IPS-18c (cell line): ENCODE data around the gene NTNG1.

ENCODE experiments used
- H3K4me3 ChIP-seq: 2 replicates; pipeline ENCODE4 v1.7.0; 2013; ENCODE audit warnings: low read depth, mild to moderate bottlenecking, low read length, moderate library complexity; ENCODE audit not compliant: insufficient read depth
- H3K9me3 ChIP-seq: one replicate; pipeline ENCODE4 v1.6.1; 2013; ENCODE audit warnings: mild to moderate bottlenecking, low read length, moderate library complexity; ENCODE audit not compliant: control insufficient read depth, insufficient read depth

Gene NTNG1

GRCh38 chr1:107474877-107475612 lies 334.2 kb downstream of the NTNG1 start:
- no peak overlapping the region for H3K4me3 ChIP-seq
- no peaks in the 10 kb centered on the region for H3K9me3 ChIP-seq

- Histone ChIP-seq H3K4me3 (no peak overlapping the region), H3K9me3 (no peaks in the 10 kb centered on the region)
Measured at GRCh38 chr1:107477233-107477632, 336.4 kb downstream of the NTNG1 start.

DNA sequence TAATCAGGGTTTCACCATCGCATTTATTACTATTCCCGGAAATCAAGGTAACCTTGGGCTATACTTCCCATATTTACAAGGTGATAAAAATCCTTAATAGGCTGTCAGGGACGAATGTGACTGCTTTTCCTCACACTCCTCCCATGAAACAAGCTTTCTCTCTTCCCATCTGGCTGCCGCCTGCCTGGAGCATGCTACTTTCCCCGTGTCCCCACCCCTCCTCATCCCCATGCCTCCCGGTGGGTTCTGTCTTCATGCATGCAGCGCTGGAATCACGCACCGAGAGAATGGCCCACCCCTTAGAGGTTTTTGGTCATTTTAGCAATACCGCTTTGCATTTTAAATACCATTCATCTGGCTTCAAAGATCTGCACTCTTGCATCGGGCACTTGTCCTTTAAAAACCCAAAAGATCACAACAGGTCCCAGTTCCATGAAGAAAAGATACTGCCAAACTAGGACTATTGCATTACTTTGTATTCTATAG lies 339.1 kb downstream of the NTNG1 start:
- no peak overlapping the region for H3K4me3 ChIP-seq

DNA sequence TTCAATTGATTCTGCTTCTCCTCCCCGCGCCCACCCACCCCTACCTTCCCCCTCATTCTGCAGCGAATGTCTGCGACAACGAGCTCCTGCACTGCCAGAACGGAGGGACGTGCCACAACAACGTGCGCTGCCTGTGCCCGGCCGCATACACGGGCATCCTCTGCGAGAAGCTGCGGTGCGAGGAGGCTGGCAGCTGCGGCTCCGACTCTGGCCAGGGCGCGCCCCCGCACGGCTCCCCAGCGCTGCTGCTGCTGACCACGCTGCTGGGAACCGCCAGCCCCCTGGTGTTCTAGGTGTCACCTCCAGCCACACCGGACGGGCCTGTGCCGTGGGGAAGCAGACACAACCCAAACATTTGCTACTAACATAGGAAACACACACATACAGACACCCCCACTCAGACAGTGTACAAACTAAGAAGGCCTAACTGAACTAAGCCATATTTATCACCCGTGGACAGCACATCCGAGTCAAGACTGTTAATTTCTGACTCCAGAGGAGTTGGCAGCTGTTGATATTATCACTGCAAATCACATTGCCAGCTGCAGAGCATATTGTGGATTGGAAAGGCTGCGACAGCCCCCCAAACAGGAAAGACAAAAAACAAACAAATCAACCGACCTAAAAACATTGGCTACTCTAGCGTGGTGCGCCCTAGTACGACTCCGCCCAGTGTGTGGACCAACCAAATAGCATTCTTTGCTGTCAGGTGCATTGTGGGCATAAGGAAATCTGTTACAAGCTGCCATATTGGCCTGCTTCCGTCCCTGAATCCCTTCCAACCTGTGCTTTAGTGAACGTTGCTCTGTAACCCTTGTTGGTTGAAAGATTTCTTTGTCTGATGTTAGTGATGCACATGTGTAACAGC lies 339.9 kb downstream of the NTNG1 start:
- Histone ChIP-seq H3K4me3 (no peak overlapping the region), H3K9me3 (no peaks in the 10 kb centered on the region)

More for the DNA sequence above, 339.1 kb downstream of the NTNG1 start:
- H3K9me3 ChIP-seq, result no peaks in the 10 kb centered on the region

DNA sequence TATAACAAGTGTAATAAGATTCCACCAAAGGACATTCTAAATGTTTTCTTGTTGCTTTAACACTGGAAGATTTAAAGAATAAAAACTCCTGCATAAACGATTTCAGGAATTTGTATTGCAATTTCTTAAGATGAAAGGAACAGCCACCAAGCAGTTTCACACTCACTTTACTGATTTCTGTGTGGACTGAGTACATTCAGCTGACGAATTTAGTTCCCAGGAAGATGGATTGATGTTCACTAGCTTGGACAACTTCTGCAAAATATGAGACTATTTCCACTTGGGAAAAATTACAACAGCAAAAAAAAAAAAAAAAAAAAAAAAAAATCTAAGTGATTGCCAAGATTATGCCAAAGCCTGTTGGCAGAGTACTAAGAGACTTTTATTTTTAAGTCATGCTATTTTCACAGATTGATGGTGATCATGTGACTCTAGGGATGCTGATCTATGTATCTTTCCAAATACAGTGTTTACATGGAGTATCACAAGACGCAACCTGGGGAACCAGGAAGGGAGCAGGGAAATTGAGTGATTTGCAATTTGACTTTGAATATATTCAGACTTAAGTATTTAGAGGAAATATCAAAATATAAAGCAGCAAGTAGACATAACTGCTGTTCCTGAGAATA lies 341.0 kb downstream of the NTNG1 start:
- H3K4me3 ChIP-seq, result no peak overlapping the region
- H3K9me3 ChIP-seq, result no peaks in the 10 kb centered on the region

GRCh38 chr1:107483949-107484348 lies 343.1 kb downstream of the NTNG1 start:
- no peaks in the 10 kb centered on the region for H3K9me3 ChIP-seq
- no peak overlapping the region for H3K4me3 ChIP-seq

DNA sequence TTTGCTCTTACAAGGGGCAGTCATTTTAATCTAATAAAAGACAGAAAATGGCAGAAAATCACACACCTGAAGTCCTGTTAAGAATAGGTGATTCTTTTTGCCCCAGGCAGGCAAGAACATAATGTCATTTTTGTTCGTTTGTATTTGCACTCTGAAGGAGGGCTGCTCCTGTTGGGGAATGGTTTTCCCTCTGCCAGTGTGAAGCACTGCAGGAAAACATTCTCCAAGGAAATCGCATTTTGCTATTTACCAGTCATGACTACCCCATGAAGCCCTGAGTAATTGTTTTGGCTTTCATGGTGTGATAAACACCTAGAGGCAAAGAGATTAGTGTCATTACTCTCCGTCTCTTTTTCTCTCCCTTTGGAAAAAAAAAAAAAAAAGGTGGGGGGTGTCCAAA lies 345.5 kb downstream of the NTNG1 start:
- Histone ChIP-seq H3K4me3 (no peak overlapping the region), H3K9me3 (no peaks in the 10 kb centered on the region)

GRCh38 chr1:107487506-107487905 lies 346.7 kb downstream of the NTNG1 start:
- Histone ChIP-seq H3K9me3 (no peaks in the 10 kb centered on the region), H3K4me3 (no peak overlapping the region)

- H3K4me3 ChIP-seq, result no peak overlapping the region
- no peaks in the 10 kb centered on the region for H3K9me3 ChIP-seq
Measured at GRCh38 chr1:107491582-107491981, 350.7 kb downstream of the NTNG1 start.

GRCh38 chr1:107493111-107493716 lies 352.4 kb downstream of the NTNG1 start:
- H3K9me3 ChIP-seq, result no peaks in the 10 kb centered on the region

DNA sequence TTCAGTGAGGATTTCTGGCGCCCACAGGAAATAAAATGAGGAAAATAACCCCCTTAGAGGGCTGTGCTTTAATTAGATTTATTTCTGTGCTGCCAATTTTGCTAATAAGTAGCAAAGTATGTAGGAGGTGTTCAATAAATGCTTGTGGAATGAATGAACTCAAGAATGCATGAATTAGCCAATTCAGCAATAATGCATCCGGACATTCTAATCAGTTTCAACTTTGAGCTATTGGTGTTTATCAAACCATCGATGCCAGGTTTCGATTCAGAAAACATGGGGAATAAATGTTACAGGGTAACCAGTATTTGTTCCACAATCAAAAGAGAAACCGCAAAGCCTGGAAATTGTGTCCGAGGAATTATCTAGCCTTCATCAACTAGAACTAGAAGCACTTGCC lies 353.2 kb downstream of the NTNG1 start:
- H3K4me3 ChIP-seq, result no peak overlapping the region
- no peaks in the 10 kb centered on the region for H3K9me3 ChIP-seq

More at GRCh38 chr1:107493111-107493716, 352.4 kb downstream of the NTNG1 start:
- H3K4me3 ChIP-seq, result no peak overlapping the region

- Histone ChIP-seq H3K9me3 (no peaks in the 10 kb centered on the region), H3K4me3 (no peak overlapping the region)
Measured at GRCh38 chr1:107496002-107496401, 355.2 kb downstream of the NTNG1 start.

DNA sequence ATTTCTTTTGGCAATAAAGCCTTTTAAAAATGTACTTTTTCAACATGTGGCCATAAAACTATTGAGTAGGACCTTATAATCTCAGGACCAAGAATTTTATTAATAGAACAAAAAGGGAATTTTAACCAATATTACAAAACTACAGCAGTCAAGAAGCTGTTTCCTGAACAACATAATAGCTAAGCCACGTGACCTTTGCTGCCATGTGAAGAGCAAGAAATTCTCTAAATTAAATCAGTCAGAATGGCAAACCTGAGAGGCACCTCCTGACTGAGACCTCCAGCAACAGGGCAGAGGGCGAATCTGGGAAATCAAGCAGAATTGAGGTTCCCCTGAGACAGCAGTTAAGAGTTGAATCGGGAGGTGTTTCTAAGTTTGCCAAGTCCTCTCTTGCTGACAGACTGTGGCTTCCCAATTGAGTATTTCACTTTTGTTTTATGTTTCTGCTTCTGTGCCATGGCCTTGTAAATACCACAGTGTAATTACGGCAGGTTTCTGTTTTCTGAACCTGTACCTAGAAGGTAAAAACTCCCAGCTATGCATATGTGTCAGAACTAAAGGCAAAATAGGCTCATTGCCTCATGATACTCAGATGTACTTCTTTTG lies 358.4 kb downstream of the NTNG1 start:
- no peaks in the 10 kb centered on the region for H3K9me3 ChIP-seq
- no peak overlapping the region for H3K4me3 ChIP-seq

- H3K4me3 ChIP-seq, result no peak overlapping the region
- H3K9me3 ChIP-seq, result no peaks in the 10 kb centered on the region
Measured at GRCh38 chr1:107501081-107501605, 360.3 kb downstream of the NTNG1 start.

- H3K9me3 ChIP-seq, result peaks cover 9% of the 10 kb centered on the region
Measured at GRCh38 chr1:107510347-107510746, 369.5 kb downstream of the NTNG1 start.

DNA sequence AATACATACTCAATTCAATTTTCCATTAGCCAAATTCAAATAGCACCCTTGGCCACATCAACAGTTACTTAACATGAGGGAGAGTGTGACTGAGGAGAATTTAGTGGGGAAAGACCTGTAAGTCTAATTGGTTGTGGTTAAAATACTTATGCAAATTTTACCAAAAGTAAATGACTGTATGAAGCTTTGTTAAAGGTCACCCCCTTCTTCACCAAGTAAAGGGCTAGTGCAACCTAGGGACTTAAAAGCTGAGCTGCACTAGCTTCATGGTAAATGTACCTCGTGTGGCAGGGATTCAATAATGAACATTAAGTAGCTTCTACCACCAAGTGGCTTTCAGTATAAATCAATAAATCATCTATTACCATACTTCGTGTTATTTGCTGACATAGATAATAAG lies 372.0 kb downstream of the NTNG1 start:
- Histone ChIP-seq H3K4me3 (no peak overlapping the region), H3K9me3 (peaks cover 9% of the 10 kb centered on the region)

More at GRCh38 chr1:107510347-107510746, 369.5 kb downstream of the NTNG1 start:
- H3K4me3 ChIP-seq, result no peak overlapping the region

GRCh38 chr1:107514841-107515240 lies 374.0 kb downstream of the NTNG1 start:
- H3K9me3 ChIP-seq, result peaks cover 6% of the 10 kb centered on the region
- H3K4me3 ChIP-seq, result no peak overlapping the region
